ENCODE measurements around the gene CAMK2D. TPM values are rescaled to one million over a fixed set of nuclear protein-coding genes. Genes with fewer than 3 reads are reported as not detected.

CAMK2D gene
- polyA plus RNA-seq, 1 donor, result 198 TPM

DNA sequence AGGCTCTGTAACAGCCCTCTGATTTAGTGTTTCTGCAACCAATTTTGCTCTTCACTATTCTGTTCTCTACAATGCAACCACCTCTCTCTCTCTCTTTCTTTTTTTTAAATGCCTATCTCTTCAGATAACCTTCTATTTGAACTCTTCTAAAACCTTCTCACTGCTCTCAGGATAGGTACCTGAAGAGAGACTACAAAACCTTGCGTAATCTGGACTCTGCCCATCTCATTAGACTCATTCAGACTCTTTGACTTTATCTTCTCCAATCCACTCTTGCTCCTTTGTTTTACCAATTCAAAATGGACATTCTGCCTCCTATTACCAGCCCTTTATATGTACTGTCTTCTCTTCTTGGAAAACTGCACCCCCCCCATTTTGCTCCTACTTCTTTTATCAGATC, 291.6 kb downstream of the CAMK2D start:
- no peak for DNase-seq

DNA sequence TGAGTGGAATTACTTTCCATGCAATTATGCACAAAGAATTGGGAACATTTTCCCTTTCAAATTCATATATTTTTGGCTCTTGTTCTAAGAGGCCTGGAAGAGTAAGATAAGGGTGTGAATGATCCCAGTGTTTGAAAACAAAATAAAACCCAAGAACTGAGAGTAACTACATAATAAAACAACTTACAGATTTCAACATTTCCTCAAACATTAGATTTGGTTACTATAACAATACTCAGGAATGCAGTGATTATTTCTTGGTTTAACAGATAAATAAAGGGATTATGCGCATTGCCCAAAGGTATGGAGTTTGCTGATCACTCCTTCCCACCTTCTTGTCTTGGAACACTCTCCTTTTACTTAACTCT, 292.5 kb downstream of the CAMK2D start:
- no peak for DNase-seq

DNA sequence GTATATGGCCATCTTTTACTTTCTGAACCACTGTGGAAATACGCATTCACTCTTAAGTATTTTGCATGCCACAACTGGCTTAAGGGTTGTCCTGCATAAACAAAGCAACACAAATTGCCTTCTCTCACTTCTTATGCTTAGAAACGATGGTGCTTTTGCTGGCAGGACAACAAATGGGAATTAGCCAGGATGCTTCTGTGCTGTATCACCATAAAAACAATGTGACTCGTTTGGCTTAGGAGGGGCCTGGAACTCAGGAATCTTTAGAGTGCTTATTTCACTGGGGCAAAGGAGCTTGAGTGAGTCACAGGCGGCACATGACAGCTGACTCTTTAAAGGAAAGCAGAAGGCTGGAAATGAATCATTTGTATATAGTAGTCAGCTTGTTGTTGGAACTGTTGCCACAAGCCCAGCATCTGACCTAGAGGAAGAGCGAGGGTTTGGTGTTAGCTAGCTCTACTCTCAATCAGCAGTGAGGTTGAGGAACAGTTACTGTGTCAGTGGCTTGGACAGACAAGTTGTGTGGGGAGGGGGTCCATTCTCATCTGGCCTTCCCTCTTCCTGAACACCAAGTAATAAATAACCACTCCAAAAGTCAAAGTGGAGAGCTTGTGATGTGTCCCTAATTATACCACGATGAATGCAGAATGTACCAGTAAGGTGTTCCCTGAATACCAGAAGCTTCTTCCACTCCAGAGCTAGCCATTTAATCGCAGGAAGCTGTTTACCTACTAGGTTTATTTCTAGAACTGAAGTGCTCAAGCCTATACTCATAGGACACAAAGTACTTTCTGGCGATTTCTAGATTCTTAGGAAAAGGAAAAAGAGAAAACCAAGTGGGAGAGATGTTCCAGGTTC, 293.1 kb downstream of the CAMK2D start:
- DNase-seq, result peak; percentile 34

DNA sequence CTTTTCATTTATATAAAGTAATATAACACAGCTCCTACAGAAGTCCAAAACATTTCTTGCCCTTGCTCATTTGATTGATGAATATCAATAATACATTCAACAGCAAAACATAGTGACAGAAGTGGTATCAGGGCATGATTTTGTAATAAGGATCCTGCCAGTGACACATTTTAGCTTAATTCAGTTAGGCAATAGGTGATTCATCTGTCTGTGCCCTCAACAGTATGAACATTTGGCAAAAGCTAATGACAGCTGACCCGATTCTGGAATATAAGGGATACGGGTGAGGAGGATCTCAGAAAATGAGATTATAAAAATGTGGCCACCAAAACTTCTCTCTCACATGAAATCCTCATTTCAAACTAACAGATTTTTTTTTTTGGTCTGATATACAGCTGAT, 294.0 kb downstream of the CAMK2D start:
- no peak for DNase-seq

DNA sequence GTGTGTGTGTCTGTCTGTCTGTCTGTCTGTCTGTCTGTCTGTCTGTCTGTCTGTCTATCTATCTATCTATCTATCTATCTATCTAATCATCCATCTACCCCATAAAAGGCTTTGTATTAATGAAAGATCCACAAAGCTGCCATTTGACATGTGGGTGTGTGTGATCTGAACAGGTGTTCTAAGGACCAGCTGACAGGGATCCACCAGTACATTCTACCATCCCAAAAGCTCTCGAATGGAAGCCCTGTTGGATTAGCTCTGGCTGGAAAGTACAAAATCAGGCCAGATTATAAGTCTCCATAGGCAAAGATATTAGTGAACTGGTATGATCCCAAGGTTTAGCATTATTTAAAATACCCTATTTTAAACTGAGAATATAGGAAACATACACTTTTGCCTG, 299.3 kb downstream of the CAMK2D start:
- no peak for DNase-seq

DNA sequence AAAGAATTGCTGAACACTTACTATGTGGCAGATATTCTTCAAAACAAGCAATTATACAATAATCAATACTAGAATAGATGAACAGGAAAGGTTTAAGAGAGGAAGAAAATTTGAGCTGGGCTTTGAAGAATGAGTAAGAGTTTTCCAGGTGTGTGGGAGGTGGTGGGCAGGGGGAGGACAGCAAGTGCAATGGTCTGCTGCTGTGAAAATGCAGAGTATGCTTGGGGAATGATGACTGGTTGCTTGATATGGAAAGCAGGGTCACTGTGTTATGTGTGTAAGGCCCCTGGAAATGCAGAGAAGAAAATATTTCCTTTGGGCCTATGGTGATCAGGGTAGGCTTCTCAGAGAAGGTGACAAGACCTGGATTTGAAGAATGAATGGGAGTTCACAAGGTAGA, 300.3 kb downstream of the CAMK2D start:
- no peak for DNase-seq

DNA sequence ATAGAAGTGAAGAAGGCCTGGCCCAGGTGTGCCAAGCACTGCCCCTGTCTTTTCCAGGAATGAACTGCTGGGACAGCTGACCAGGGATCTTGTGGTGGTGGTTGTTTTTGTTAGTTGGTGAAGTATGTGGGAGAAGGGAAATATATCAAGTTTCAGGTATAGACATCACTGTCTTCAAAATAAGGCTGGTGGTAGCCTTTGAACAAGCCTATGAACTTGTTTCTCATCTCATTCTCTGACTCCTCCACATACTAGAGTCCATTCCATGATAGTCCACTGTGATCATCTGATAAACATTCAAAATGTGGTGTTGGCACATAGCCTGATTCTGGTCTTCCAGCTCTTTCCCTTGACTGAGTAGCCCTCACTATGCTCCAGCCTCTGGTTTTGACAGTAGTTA, 303.7 kb downstream of the CAMK2D start:
- no peak for DNase-seq

DNA sequence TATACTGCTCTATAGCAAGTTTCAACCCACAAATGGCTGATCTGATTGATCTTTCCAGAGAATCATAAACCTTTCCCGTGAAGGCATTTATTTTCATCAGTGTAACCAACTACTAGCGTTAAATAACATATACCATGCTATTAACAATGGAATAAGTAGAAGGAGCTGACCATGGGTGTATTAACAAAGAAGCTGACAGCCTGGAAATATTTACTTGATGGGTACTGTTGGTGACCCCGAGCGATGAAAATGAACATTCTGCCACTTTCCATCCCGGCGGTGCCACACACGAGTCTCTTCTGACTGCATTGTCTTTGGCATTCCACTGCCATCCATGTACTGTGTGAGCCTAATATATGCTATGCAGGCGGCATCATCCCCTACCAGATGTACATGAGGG, 304.4 kb downstream of the CAMK2D start:
- DNase-seq, result no peak

DNA sequence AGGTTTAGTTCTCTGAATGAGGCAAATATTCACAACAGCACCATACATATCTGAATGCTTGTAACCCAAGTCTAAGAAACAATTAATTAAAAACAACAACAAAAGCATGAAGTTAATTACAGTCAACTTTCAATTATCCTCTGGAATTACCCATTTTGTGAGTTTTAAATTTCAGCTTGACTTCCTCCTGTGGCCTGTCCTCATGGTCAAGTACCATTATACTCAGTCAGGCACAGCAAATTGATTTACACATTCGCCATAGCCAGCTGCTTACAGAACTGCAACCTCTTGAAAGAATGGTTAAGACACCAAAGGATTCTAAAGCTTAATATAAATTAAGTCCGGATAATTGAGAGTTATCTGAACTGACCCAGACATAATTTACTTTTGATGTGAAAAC, 306.5 kb downstream of the CAMK2D start:
- no peak for DNase-seq

DNA sequence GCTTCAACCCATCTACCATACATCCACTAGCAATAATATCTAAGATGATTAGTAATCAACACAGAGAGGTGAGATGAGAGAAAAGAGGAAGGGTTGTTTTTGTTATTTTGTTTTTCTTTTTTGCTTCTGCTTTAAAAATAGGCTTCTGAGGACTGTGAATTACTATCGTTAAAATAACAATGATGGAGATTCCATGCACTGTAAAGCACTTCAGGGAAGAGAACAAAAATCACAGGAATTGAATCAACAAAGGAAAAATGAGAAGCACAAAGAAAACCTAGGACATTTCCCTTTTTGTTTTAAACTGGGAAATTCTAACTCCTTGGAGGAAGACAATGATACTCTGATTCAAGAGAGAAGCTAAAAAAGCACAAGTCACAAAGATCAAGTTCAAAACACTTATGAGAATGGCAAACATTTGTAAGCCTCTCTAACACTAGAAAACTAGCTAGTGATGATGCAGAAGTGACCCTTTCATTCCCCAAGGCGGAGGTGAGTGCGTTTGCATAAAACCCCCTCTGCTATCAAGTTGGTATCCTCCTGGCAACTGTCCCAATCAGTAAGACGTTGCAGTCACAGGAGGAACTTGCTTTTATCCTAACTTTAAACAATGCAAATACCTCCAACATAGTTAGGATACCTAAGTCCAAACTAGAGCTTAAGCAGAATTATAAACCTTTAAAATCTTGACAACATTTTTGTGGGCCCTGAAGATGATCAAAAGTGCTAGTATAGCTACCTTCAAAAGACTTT, 308.5 kb downstream of the CAMK2D start:
- no peak for DNase-seq

DNA sequence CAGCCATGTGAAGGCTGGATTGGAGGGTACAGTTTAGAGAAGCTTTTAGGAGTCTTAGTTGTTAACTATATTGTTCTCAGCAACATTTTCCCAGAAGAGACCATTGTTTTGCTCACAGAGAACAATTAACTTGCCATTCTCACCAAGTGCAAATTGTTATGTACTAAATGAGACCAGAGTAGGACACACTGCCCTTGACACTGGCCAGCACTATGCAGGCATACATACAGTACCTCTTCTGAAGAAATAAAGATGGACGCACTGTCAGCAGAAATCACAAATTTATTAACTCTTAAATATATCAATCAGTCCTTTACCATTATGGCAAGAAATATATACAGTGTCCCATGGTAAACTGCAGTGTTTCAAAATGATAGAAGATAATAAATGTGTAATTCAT, 309.4 kb downstream of the CAMK2D start:
- no peak for DNase-seq

DNA sequence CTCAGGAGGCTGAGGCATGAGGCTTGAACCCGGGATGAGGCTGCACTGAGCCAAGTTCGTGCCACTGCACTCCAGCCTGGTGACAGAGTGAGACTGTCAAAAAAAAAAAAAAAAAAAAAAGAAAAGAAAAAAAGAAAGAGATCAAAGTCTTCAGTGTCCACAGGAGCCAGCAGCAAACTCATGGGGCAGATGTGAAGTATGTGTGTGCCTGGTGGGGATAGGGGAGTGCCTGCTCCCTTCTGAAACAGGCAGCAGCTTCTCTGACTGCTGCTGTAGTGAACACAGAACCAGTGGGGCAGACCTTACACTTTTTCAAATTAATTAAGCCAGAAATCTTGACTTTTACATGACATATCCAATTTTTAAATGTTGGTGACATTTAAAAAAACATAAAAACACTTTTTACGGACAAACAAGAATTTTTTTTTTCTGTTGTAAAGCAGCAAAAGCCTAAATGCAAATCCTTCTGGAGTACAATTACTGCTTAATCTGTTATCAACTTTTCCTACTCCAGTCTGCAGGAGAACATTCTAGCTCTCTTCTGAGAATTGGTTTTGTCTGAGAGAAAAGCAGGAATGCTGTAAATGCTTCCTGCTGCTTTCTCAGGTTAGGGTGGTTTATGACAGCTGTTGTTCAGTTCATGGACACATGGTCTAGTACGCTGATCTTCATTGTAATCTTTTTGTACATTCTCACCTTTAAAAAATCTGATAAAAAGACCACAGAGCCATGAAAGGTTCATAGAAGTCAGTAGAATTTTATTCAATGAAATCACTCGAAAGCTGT, 311.1 kb downstream of the CAMK2D start:
- no peak for DNase-seq

DNA sequence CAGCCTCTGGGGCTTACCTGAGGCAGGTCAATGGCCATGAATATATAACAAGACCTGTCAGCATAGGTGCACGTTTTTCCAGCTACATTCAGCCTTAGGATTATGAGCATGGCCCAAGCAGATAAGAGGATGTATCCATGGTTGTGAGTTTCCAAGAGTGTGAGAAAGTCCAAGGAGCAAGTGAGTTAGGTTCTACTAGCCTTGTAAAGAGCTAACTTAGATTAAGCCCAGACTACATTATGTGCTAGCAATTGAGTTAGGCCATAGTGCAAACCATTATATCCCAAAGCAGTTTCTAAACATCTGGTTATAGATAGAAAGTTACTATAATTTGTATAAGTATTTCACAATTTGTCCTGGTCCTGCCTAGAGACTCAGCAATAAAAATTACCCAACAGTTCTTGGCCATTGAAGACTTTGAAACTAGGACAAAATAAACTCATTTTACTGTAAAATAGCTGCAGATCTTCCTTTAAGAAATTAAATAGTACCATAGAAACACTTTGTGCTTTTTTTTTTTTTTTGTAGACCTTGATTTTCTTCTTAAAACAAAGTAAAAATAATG, 312.0 kb downstream of the CAMK2D start:
- DNase-seq, result no peak

DNA sequence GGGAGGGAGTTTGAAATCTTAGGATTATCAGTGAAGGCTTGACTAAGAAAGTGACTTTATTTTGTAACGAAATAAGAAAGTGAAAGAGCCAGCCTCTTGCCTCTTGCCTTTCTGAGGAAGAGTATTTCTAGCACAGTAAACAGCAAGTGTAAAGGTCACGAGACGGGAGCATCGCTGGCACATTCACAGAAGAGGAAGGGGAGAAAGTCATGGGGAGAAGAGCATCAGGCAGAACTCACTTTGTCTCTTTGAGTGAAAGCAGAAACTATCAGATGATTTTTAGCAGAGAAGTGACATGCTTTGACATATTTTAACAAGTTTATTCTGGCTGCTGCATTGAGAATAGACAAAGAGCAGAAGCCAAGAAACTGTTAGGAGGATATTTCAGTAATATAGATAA, 313.8 kb downstream of the CAMK2D start:
- DNase-seq, result no peak

DNA sequence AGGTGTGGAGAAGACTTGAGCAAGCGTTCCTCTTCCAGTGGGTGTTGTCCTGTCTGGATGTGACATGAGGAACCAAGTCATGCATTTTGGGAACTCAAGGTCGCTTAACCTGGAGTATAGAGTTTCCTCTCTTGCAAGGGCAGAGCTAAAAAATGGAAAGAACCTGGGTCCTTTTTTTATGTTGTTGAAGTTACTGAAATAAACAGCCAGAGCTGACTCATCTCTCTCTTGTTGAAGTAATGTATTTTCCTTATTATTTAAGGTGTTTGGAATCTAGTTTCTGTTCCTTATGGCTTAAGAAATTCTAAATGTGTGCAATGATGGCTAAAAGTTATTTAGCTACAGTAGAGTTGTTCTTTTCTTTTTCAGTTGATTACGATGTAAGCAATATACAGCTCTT, 314.5 kb downstream of the CAMK2D start:
- no peak for DNase-seq

DNA sequence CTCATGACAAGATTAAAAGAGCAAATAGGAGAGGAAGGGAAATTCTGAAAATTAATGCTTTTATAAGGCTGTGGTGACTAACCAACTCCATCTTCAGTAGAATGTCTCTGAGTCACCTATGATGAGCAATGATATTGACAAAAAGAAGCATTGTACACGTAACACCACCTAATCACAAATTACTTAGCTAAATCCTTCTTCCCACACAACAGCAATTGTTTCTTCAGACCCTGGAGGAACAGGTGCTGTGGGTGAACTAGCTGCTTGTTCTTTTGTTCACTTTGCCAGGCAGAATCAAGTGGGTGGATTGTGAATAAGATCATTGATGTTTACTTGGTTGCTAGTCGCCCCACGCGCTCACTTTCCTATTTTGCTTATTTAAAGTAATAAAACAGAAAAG, 315.5 kb downstream of the CAMK2D start:
- DNase-seq, result no peak

DNA sequence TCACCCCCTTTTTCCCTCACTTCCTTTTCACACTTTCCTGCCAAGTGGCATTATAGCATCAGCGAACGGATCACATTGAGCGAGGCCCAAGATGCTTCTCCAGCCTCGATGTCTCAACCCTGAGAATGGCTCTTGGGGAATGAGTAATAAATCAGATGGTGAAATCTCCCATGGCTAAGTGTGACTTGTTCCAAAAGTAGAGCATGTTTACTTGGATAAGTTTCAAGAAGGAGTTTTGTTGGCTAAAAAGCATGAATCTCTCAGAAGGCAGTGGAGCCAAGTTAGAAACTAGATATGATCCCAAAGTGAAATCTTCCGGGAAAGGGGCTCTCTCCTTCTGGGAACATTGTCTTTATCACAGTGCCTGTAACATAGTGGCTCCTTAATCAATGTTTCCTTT, 316.3 kb downstream of the CAMK2D start:
- peak; percentile 55 for DNase-seq

DNA sequence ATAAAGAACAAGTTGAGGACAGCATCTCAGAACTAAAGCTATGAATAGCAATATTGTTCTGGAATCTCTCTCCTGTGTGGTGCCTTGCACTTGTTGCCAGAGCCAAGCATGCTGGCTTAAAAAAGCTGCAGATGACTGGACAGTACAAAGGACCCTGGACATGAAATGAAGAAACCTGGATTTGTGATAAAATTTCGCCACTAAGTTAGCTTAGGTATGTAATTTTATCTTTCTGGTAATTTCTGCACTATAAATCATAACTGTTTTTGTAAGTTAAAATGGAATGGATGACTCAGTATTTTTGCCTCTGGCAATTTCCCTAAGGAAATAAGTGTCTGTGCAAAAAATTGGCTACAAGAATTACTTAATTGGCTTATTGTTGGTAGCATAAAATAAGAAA, 317.2 kb downstream of the CAMK2D start:
- no peak for DNase-seq

DNA sequence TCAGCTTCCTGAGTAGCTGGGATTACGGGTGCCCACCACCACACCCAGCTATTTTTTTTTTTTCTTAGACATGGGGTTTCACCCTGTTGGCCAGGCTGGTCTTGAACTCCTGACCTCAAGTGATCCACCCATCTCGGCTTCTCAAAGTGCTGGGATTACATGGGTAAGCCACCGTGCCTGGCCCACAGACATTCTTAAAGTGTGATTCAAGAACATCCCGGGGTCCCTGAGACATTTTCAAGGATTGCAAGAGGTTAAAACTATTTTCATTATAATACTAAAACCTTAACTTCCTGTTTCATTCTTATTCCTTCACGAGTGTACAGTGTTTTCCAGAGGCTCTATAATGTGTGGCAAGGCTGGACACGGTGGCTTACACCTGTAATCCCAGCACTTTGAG, 318.7 kb downstream of the CAMK2D start:
- no peak for DNase-seq

DNA sequence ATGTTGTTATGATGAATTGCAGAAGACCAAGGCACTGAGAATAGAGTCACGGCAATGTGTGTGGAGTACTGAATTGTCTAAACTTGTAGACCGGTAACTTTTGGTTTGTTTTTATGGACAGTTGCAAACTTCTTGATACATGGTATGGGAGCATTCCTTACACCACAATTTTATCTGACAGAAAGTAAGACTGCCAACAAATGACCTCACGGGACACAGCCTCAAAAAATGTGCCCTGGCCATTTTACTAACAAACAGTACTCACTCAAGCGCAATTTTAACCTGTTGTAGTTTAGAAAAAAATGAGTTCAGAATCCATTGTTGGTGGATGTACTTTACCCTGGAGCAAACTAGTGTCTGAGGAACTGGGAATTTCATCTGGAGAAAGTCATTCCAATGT, 321.2 kb downstream of the CAMK2D start:
- DNase-seq, result no peak

DNA sequence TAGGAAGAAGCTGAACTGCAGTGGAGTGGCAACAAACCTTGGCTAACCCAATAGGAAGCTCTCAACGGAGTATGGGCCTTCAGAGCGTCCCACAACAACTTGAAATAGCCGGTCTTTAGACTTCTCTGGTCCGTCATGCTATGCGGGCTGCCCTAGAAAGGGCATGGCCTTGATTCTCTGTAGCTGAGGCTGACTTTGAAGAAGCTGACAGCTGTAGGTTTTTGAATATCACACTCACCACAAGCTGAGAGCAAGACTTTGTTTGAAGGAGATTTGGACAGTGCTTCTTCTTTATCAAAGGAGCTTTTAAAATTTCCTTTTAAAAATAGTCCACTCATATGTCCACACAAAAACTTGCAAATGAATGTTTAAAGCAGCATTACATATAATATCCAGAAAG, 322.9 kb downstream of the CAMK2D start:
- DNase-seq, result no peak

DNA sequence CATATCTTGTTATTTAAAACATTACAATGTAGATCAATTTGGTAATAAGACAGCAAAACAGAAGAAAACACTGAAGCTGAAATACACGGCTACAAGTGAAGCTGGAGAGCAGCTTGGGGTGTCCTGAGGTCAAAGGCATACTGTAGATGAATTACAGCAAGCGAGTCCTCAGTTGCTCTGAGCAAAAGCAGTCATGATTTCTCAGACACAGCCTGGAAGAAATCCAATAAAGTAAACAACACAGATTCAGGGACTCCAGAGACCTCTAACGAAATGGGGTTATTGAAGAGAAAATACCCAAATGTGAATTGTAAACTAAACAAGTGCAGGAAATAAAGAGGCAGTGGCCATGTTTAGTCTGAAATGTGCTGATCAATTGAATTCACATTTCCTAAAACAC, 324.4 kb downstream of the CAMK2D start:
- no peak for DNase-seq

DNA sequence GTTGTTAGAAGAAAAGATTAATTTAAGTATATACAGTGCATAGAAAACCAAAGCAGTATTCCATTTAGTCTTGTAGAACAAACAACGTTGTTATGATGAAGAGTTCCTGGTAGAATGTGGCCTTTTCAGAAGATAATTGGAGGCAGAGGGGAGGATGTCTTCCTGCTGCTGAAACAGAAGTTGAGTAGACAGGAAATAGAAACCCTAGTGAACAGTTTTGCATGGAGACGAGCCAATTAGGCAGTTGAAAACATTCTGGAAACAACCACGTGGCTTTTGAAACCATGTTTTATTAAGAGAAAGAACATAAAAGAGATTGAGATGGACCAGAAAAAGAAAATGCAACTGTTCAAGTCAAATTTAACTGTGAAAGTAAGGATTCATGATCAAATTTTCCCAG, 325.2 kb downstream of the CAMK2D start:
- DNase-seq, result no peak
